HG03196 (cell line): ENCODE results near the gene OR2AG2.

Experiments
- ATAC-seq: cut with Tn5 transposase; IDR thresholded peaks from one replicate; pipeline ENCODE4 v1.9.1; 2021; ENCODE audit not compliant: unreplicated experiment

OR2AG2 gene

DNA sequence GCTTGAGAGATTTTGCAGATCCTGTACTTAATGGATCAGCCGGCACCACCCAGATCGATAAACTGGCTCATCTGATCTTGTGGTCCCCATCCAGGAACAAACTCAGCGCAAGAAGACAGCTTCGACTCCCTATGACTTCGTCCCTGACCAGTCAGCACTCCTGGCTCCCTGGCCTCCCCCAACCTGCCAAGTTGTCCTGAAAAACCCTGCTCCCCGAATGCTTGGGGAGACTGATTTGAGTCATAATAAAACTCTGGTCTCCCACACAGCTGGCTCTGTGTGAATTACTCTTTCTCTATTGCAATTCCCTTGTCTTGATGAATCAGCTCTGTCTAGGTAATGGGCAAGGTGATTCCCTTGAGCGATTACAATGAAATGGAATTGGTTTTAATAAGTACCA, 29.5 kb downstream of the OR2AG2 start:
- ATAC-seq = no peak

DNA sequence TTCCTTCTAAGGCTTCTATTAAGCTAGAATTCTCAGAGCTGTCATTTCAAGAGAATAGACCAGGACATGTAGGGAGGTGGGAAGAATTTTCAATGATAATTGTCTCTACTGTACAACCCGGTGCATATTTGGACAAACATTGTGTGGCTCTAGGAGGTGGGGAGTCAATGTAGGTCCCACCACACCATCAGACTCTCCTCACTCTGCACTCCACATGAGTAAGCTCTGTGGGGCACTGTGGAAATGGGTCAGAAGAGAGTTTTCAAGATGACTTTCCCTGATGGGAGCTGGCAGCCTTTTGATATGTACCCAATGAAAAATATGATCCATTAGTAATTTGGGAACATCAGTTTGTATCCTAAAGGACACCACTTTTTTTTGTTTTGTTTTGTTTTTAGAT, 33.2 kb downstream of the OR2AG2 start:
- ATAC-seq = no peak

DNA sequence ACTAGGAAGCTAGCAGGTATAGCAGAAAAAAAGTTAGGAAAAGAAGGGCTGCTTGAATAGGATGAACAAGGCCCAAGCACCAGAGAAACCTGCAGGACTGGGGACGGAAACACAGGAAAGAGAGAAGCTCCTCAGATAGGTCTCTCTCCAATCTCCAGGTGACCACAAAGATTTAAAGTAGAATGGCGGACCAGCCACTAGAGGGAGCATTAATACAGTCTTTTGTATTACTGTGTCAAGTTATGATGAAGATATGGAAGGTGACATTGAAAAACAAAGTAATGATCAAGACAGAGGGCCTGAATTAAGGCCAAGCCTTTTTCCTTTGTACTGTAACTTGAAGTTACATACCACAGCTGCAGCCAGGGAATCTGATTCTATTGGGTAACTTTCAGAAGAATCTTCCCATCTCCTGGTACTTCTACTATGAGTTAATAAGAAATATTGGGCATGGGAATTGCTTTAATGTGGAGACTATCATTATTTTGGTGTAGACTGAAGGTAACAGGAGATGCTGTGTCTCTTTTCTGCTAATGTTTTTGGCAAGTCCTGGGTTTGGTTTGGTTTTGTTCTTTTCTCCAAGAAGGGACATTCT, 33.8 kb downstream of the OR2AG2 start:
- ATAC-seq = peak; percentile 69

DNA sequence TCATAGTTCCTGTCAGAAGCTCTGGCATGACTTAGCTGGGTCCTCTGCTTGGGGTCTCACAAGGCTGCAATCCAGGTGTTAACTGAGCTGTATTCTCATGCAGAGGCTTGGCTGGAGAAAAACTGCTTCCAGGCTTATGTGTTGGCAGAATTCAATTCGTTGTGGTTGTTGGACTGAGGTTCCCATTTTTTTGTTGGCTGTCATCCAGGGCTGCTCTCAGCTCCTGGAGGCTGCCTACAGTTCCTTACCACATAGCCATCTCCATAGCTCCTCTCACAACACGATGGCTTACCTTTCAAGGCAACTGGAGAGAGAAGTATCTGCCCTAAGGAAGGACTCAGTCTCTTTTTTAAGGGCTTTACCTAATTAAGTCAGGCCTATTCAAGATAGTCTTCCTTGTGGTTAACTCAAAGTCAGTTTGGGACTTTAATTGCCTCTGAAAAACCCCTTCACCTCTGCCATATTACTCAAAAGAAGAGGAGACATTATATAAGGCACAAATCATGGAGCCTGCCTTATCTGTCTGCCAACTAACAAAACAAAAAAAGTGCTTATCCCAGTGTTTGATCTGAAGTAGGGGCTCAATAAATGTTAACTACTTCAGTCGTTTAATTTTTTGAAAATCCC, 35.2 kb downstream of the OR2AG2 start:
- no peak for ATAC-seq

DNA sequence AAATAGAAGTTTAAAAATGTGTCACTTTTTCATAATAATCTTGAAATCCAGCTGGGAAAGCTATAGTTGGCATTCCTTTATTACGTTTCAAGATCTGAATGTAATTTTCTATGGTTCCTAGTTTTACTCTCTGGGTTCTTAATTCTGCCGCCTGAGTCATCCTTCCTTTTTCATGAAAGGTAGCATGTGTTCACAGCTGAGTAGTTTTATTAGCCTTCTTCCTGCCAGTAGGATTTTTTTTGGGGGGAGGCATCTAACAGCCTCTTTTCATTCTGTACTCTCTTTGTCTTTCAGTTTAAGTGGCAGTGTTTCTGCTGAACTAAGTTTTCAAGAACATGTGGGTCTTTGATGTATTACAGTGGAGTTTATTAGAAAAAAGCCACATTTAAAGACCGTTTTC, 36.5 kb downstream of the OR2AG2 start:
- no peak for ATAC-seq

DNA sequence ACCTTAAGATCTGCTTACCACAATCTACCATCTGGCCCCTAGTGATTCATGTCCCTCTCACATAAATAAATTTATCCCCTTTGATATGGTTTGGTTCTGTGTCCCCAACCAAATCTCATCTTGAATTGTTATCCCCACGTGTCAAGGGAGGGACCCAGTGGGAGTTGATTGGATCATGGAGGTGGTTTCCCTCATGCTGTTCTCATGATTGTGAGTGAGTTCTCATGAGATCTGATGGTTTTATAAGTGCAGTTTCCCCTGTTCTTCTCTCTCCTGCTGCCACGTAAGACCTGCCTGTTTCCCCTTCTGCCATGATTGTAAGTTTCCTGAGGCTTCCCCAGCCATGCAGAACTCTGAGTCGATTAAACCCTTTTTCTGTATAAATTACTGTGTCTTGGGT, 37.2 kb downstream of the OR2AG2 start:
- ATAC-seq = no peak

DNA sequence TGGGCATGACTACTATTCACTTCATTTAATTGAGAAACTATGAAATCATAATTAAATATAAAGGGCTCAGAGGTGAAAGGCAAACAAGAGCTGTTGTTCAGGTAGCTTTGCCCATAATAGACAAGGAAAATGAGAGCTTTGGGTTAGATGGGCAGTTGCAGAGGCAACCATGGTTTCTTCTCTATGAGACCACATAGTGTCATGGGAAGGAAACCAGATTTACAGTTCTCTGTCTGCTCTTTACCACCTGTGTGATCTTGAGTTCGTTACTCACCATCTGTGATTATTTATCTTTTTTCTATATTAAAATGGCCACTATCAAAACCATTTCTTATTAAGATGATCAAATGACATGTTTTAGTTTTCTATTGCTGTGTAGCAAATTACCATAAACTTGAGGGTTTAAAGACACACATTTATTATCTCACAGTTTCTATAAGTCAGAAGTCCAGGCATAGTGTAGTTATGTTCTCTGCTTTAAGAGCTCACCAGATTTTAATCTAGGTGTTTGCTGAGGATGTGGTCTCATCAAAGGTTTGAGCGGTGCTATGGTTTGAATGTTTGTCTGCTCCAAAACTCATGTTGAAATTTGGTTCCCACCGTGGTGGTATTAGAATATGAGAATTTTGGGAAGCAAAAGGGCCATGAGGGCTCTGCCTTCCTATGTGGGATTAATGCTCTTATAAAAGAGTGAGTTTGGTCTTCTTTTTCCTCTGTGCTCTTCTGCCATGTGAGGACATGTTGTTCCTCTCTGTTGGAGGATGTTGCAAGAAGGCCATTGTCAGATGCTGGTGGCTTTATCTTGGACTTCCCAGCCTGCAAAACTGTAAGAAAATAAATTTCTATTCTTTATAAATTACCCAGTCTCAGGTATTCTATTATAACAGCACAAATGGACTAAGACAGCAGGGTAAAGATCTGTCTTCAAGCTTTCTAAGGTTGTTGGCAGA, 38.2 kb downstream of the OR2AG2 start:
- no peak for ATAC-seq

DNA sequence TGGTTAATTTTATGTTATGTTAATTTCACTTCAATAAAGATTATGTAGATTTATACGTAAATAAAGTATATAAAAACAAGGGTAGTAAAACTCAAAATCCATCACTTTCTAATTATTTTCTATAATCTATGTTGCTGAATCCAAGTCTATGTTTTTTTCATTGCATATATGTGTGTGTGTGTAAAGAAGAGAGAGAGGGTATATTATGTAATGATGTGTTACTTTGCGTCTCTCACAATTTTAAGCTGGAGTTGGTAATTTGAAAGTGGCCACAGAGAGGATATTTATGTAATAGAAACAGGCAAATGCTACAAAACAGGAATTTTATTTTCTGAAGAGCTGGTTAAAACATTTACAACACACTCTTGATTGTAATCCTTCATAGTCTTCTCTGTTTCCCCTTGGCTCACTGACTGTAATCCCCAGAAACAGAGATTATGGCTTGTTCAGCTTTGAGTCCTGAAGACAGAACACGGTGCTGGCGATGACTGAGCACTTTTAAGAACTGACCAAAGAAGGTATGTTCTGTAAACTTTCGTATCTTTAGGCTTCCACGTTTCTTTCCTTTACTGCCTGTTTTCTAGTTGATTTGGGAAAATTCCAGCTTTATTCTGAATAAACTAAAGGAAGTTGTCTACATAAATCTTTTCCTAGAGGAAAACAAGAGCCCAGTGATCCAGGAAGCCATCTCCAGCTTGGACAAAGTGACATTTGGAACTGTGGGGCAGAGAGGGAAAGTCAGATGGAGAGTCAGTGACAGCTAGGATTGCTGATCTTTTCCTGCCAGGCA, 43.6 kb downstream of the OR2AG2 start:
- no peak for ATAC-seq

DNA sequence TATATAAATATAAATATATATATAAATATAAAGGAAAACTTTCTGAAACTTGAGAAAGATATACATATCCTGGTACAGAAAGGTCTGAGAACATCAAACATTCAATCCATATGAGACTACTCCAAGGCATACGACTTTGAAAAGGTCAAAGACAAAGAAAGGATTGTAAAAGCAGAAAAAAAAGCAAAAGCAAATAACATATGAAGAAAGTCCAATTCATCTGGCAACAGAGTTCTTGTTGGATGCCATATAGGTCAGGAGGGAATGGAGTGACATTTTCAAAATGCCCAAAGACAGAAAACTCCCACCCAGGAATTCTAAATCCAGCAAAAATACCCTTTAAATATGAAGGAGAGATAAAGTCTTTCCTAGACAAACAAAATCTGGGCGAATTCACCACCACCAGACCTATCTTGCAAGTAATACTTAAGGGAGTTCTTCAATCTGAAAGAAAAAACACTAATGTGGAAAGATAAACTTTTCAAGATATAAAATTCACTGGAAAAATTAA, 46.3 kb downstream of the OR2AG2 start:
- ATAC-seq = no peak

DNA sequence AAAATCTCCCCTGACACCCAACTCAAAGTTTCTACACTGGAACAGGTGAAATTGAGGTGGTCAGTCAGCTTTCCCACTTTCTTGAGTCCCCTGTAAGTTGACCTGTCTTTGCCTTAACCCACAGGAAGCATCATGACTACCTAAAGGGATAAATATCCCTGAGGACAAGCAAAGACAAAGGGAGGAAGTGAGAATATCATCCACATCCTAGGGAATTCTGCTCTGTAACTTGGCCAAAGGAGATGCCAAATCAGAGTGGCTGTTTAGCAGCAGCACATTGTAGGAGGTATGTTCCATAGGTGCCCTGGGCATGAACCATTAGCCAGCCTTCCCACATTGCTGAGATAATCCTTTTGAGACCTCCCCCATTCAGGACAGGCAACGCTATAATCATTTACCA, 47.8 kb downstream of the OR2AG2 start:
- no peak for ATAC-seq

DNA sequence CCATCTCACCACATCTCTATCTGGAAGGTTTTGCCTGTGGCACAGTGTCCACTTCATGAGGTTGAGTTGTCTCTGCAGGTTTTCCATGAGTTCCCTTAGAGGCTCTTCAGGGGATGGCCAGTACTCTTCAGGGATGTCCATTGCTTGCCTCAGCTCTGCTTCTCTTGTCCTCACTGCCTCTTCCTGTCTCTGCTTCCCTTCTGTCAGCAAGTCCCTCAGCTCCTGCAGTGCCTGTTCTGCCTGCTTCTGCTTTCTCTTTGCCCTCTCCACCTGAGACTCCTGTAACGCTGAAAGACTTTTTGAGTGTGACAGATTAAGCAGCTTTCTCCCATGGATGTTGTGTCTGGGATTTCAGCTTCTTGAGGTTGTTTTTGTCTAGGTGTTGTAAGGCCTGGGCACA, 50.4 kb downstream of the OR2AG2 start:
- no peak for ATAC-seq

DNA sequence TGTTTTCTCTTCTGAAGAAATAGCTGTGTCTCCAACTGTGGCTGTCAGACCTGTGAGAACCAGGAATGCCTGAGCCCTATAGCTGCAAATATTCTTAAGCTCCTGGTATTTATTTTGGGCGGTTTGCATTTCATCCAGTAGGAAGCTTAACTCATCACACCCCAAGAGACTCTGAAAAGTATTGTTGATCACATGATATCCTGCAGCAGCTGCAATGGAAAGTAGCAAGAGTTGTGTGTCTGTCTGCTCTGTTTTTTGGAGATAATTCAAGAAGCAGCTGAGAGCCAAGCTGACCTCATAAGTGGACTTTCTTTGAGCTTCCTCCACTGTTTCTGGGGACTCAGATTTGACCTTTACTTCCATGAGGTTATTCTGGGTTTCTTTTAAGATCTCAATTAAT, 52.2 kb downstream of the OR2AG2 start:
- no peak for ATAC-seq

DNA sequence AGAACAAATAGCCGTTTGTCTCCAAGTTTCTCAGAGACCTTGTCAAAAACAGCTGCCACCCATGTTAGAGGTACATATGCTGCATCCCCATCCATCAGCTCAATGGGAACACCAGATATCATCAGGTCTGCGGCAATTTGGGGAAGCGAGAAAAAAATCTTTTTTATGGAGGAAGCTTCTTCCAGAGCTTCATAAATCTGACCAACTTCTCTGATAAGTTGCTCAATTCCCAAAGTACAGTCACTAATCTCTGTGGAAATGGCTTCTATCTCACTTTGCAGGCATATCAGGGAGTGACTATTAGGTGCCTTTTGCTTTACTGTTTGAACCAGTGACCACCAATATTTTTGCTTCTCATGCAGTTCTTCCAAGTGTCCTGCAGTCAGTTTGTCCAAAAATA, 54.4 kb downstream of the OR2AG2 start:
- no peak for ATAC-seq
